ENCODE measurements around the gene GSTM3.
A peak's percentile ranks its signal among the peaks of the same experiment; 100 is the strongest.
"Not testable (repeated sequence)": the region's sequence is repeated elsewhere in the genome, so short reads cannot be mapped to it uniquely, and the experiment has no call there.

GSTM3 gene

GRCh38 chr1:109725510-109725909 lies 15.3 kb downstream of the GSTM3 start:
- DNase-seq, result no peak

GRCh38 chr1:109724933-109725332 lies 15.9 kb downstream of the GSTM3 start:
- no peak for DNase-seq

GRCh38 chr1:109722908-109723691 lies 17.7 kb downstream of the GSTM3 start:
- DNase-seq, result peak; percentile 61

- DNase-seq, result no peak
These were observed 18.9 kb downstream of the GSTM3 start for GRCh38 chr1:109721971-109722370.

GRCh38 chr1:109721042-109721441 lies 19.8 kb downstream of the GSTM3 start:
- DNase-seq, result no peak

- no peak for DNase-seq
These were observed 21.5 kb downstream of the GSTM3 start for GRCh38 chr1:109719337-109719837.

- DNase-seq, result no peak
These were observed 22.3 kb downstream of the GSTM3 start for GRCh38 chr1:109718495-109718894.

GRCh38 chr1:109717729-109718128 lies 23.1 kb downstream of the GSTM3 start:
- DNase-seq, result no peak

GRCh38 chr1:109716570-109717090 lies 24.2 kb downstream of the GSTM3 start:
- no peak for DNase-seq

GRCh38 chr1:109716121-109716520 lies 24.7 kb downstream of the GSTM3 start:
- no peak for DNase-seq

- DNase-seq, result no peak
These were observed 26.0 kb downstream of the GSTM3 start for GRCh38 chr1:109714661-109715372.

GRCh38 chr1:109713636-109714035 lies 27.2 kb downstream of the GSTM3 start:
- no peak for DNase-seq

GRCh38 chr1:109712321-109712864 lies 28.4 kb downstream of the GSTM3 start:
- DNase-seq, result no peak

- DNase-seq, result not testable (repeated sequence)
These were observed 29.1 kb downstream of the GSTM3 start, which contains the start of gene GSTM5 for GRCh38 chr1:109711593-109712320. TSS of gene GSTM5 (plus strand) at chr1:109712251. CDS start at chr1:109712313, 62 bp downstream.

- not testable (repeated sequence) for DNase-seq
These were observed 31.0 kb downstream of the GSTM3 start for GRCh38 chr1:109709822-109710221.

GRCh38 chr1:109708949-109709348 lies 31.9 kb downstream of the GSTM3 start:
- DNase-seq, result not testable (repeated sequence)

- DNase-seq, result no peak
These were observed 35.4 kb downstream of the GSTM3 start for GRCh38 chr1:109705411-109705810.

GRCh38 chr1:109704173-109704572 lies 36.7 kb downstream of the GSTM3 start:
- DNase-seq, result no peak

GRCh38 chr1:109702940-109703339 lies 37.9 kb downstream of the GSTM3 start:
- not testable (repeated sequence) for DNase-seq

- DNase-seq, result not testable (repeated sequence)
These were observed 43.0 kb downstream of the GSTM3 start for GRCh38 chr1:109697861-109698260.

GRCh38 chr1:109697066-109697465 lies 43.8 kb downstream of the GSTM3 start:
- DNase-seq, result no peak

GRCh38 chr1:109695138-109695537 lies 45.7 kb downstream of the GSTM3 start:
- not testable (repeated sequence) for DNase-seq

GRCh38 chr1:109694400-109694799 lies 46.4 kb downstream of the GSTM3 start:
- not testable (repeated sequence) for DNase-seq

Data from NCI-H526 treated with DMSO at 0.1 percent for 48 hours (cell line).